Measurements from ENCODE around the gene CNTLN. TPM values are rescaled to one million over a fixed set of nuclear protein-coding genes. Genes with fewer than 3 reads are reported as not detected.

The CNTLN gene
- total and polyA plus RNA-seq, 9 of the 15 experiments (the other 6 are each of a cell fraction or from before 2014, with no cell fraction given): 0.08 TPM; not detected in 8

GRCh38 chr9:17453751-17454150, 318.9 kb downstream of the CNTLN start:
- Histone ChIP-seq H3K9me1 (ENCODE audit: control insufficient read depth, insufficient read depth, low read length) (no peaks in the 10 kb centered on the region), H3K36me3 (ENCODE audit: control insufficient read depth, insufficient read depth, low read length) (no peaks in the 10 kb centered on the region), H3K4me3 (no peak overlapping the region), H3K9me3 (replicated peaks; ENCODE audit: control insufficient read depth, insufficient read depth, low read depth, low read length) (no peaks in the 10 kb centered on the region), H2AFZ (ENCODE audit: low read depth, low read length) (no peak overlapping the region), H3K4me1 (replicated peaks in 1 of 2; ENCODE audit: control insufficient read depth in 2 of 2, insufficient read depth in 2 of 2, low read length in 2 of 2) (no peaks in the 10 kb centered on the region), H3K27me3 (ENCODE audit: control insufficient read depth in 2 of 2, insufficient read depth in 2 of 2, low read length in 2 of 2) (no peaks in the 10 kb centered on the region), H4K20me1 (replicated peaks; ENCODE audit: control insufficient read depth, insufficient read depth, low read length) (no peaks in the 10 kb centered on the region), H3K9ac (ENCODE audit: insufficient read depth in 1 of 2, low read depth in 2 of 2, low read length in 2 of 2) (no peak overlapping the region), H3K27ac (ENCODE audit: extremely low read depth, low read depth, low read length) (no peak overlapping the region), H3K79me2 (ENCODE audit: control insufficient read depth, insufficient read depth, low read length) (no peaks in the 10 kb centered on the region), H3K4me2 (ENCODE audit: insufficient read depth, low read length) (no peak overlapping the region)
- ATAC-seq: no peak
- no TSS peak for BruUV-seq (replicated peaks)
- POLR2A ChIA-PET: no interaction called here
- DNase-seq (ENCODE audit: extremely low read depth in 1 of 4, low spot score in 3 of 4): no peak
- intact Hi-C loops (cut with micrococcal nuclease) (no loop called here), in situ Hi-C loops (cut with MboI) (no loop called here)
- no peak for FAIRE-seq
- 0% methylated on average over 4 of the region's 5 CpGs for WGBS (ENCODE audit: insufficient coverage, low coverage, missing lambda C conversion rate)
- CTCF ChIA-PET (ENCODE audit: low intra/inter-chr PET ratio): no interaction called here
- no peak for TF ChIP-seq NFATC3 (IDR thresholded peaks at IDR 0.05)
- no peak for TF ChIP-seq ZBTB7A (IDR thresholded peaks at IDR 0.05; ENCODE audit: borderline replicate concordance, control insufficient read depth, low read depth, low read length)
- TF ChIP-seq FIP1L1 (IDR thresholded peaks at IDR 0.05; ENCODE audit: low read depth, low read length, poor library complexity, severe bottlenecking): no peak
- TF ChIP-seq FOXP1 (CRISPR knock-in tag; IDR thresholded peaks at IDR 0.05): no peak
- TF ChIP-seq DEAF1 (CRISPR knock-in tag; IDR thresholded peaks at IDR 0.05): no peak
- no peak for TF ChIP-seq LEF1 (IDR thresholded peaks at IDR 0.05)
- TF ChIP-seq PCBP2 (IDR thresholded peaks at IDR 0.05; ENCODE audit: low read depth, low read length, poor library complexity, severe bottlenecking): no peak
- no peak for TF ChIP-seq ZNF146 (CRISPR knock-in tag; IDR thresholded peaks at IDR 0.05; ENCODE audit: unreplicated experiment)
- TF ChIP-seq TFAM (CRISPR knock-in tag; conservative IDR thresholded peaks at IDR 0.05): no peak
- TF ChIP-seq TARDBP (IDR thresholded peaks at IDR 0.05): no peak
- no peak for TF ChIP-seq TRIM28 (IDR thresholded peaks at IDR 0.05)
- no peak for TF ChIP-seq SRSF3 (IDR thresholded peaks at IDR 0.05; ENCODE audit: insufficient read depth, low read length)
- no peak for TF ChIP-seq CREB1 (IDR thresholded peaks at IDR 0.05)
- no peak for TF ChIP-seq CREB1 (CRISPR knock-in tag; IDR thresholded peaks at IDR 0.05)
- TF ChIP-seq MLX (CRISPR knock-in tag; conservative IDR thresholded peaks at IDR 0.05): no peak
